DMS 273 (cell line): ENCODE data around the gene STK40.

Experiments used
- DNase-seq: peaks from one replicate; lab custom pipeline; 2025; ENCODE audit not compliant: unreplicated experiment; lab: John Stamatoyannopoulos, UW

Gene STK40

GRCh38 chr1:36398370-36398977 lies 12.8 kb upstream of the STK40 start:
- no peak for DNase-seq

GRCh38 chr1:36397378-36398230 lies 11.9 kb upstream of the STK40 start, which contains the start of gene LSM10:
TSS of gene LSM10 (minus strand) at chr1:36397908. CDS start at chr1:36394129, 3,779 bp downstream.
- DNase-seq = peak; percentile 98

- DNase-seq = no peak
Observed at GRCh38 chr1:36397083-36397377, 11.3 kb upstream of the STK40 start.

- DNase-seq = no peak
Observed at GRCh38 chr1:36396359-36396758, 10.6 kb upstream of the STK40 start.

GRCh38 chr1:36393686-36394085 lies 8.0 kb upstream of the STK40 start:
- DNase-seq = no peak

GRCh38 chr1:36392836-36393235 lies 7.1 kb upstream of the STK40 start:
- DNase-seq = no peak

- no peak for DNase-seq
Observed at GRCh38 chr1:36391271-36391670, 5.5 kb upstream of the STK40 start.

- no peak for DNase-seq
Observed at GRCh38 chr1:36390411-36390810, 4.7 kb upstream of the STK40 start.

GRCh38 chr1:36389999-36390398 lies 4.3 kb upstream of the STK40 start:
- DNase-seq = no peak

GRCh38 chr1:36389261-36389660 lies 3.5 kb upstream of the STK40 start:
- DNase-seq = no peak

- DNase-seq = peak; percentile 55
Observed at GRCh38 chr1:36387141-36387949, 1.6 kb upstream of the STK40 start.

GRCh38 chr1:36386265-36387140 lies 779 bp upstream of the STK40 start:
- peak; percentile 97 for DNase-seq

GRCh38 chr1:36384542-36385409 lies 948 bp downstream of the STK40 start:
- peak; percentile 77 for DNase-seq

GRCh38 chr1:36383240-36383639 lies 2.5 kb downstream of the STK40 start:
- DNase-seq = peak; percentile 89

GRCh38 chr1:36382669-36383068 lies 3.1 kb downstream of the STK40 start:
- no peak for DNase-seq

GRCh38 chr1:36382231-36382630 lies 3.5 kb downstream of the STK40 start:
- DNase-seq = no peak

- no peak for DNase-seq
Observed at GRCh38 chr1:36381405-36381804, 4.3 kb downstream of the STK40 start.

GRCh38 chr1:36380782-36381181 lies 4.9 kb downstream of the STK40 start:
- DNase-seq = no peak

GRCh38 chr1:36380143-36380619 lies 5.5 kb downstream of the STK40 start:
- DNase-seq = no peak
